Globus pallidus (tissue), 1 donor: ENCODE measurements around the gene TGFB3.
"Not testable (repeated sequence)": the region's sequence is repeated elsewhere in the genome, so short reads cannot be mapped to it uniquely, and the experiment has no call there.

ENCODE experiments used
- DNase-seq: peaks from one replicate; pipeline ENCODE4 v3.0.0-alpha.2; 2015; ENCODE audit warnings: low spot score

The TGFB3 gene

DNA sequence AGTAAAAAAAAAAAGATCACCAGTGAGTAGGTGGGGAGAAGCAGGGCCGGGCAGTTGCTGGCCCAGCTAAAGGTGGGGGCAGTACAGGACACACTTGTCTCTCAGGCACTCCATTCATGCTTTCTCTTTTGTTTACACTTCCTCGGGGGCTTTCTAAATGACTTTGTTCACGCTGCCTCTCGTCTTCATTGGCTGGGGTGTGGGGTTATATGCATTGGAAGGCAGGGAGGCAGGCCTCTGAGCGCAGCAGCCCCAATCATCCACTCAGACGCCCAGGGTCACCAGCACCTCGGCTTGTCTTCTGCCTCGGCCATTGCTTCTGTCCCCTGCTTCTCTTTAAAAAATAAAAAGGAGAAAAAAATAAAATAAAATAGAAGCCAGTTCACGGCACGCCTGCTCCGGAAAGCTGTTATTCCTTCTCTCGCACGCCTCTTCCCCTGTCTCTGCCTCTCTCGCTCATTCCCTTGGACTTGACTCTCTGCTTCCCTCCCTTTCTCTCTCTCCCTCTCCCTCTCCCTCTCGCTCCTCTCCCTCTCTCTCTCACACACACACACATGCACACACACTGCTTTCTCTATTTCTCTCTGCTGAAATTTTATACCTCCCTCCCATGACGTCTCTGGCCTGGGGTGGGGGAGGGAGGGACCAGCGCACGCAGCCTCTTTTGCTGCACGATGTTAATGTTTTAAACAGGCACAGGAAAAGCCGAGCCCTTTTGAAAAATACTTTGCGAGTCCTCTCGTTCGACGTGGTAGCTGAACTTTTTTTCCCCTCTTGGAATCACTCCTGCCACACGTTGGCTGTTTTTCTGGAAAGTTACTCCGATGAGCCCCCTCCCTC, at the start of gene TGFB3:
Gene TGFB3 (minus strand): TSS at position 570 of the 840 bp plus-strand sequence. CDS start 1,102 bp downstream, outside the sequence.
- DNase-seq = peak; percentile 82

DNA sequence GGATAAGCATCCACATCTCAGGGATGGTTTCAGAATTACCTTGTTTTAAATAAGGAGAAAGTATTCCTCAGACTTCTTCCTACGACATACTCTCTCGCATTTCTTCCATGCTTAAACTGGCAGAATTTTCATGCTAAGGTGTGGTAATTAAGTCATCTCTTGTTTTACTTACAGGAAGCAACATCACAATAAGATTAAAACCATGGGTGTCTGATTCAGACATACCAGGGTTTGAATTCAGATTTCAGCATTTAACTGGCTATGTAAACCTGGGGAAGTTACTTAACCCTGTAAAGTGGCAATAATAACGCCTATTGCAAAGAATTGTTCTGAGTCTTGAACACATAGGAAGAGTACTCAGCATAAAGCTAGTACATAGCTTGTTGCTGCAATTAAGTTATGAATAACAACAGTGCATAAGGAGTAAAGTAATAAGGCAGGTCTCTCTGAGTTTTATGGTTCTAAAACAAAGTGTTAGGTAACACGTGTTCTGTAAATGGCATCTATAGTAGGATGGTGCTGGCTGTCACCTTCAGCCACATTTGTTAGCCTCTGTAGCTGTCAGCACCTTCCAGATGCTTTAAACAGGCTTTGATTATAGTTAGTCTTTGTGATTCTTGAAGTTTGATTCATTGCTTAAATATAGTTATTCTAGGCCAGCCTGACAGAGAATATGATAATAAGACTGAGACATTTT, 42.6 kb upstream of the TGFB3 start:
- DNase-seq = no peak

DNA sequence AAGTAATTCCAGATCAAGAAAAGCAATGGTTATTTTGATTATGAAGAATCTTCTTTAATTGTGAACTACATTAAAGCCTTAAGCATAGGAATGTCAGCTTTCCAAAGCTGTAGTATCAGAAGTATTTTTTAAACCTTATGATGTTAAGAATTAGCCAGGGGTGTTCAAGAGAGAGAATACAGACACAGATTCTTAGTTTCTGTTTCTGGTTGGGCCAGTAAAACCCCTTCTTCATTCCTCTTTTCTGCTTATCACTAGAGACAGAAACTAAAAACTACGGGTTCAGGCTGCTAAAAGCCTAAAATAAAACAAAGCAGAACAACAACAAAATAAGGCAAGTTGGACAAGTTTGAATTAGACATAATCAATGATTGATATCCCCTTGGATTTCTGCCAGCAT, 42.0 kb upstream of the TGFB3 start:
- no peak for DNase-seq

DNA sequence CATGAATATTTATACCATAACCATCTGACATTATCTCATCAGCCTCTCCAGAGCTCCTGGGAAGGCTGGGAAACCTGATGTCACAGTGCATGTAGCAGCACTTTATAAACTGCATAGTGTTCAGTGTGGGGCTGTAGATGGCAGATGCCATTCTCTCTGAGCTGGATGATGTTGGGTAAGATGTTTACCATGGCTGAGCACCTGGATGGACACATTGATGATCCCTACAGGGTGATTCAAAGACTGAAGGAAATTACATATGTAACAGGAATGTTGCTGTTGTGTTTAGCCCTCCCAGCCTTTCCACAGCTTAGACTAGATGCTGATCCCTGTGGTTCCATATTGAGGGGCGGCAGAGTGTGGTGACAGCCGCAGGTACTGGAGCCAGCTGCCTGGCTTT, 41.2 kb upstream of the TGFB3 start:
- no peak for DNase-seq

DNA sequence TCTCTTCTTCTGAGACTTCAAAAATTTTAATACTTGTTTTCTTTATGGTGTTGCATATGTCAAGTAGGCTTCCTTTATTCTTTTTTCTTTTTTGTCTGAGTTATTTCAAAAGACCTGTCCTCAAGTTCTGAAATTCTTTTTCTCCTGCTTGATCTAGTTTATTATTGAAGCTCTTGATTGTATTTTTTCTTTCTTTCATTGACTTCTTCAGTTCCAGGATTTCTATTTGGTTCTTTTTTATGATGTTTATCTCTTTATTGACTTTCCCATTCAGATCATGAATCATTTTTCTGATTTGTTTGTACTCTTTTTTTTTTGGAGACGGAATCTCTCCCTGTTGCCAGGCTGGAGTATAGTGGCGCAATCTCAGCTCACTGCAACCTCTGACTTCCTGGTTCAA, 37.9 kb upstream of the TGFB3 start:
- DNase-seq = no peak

DNA sequence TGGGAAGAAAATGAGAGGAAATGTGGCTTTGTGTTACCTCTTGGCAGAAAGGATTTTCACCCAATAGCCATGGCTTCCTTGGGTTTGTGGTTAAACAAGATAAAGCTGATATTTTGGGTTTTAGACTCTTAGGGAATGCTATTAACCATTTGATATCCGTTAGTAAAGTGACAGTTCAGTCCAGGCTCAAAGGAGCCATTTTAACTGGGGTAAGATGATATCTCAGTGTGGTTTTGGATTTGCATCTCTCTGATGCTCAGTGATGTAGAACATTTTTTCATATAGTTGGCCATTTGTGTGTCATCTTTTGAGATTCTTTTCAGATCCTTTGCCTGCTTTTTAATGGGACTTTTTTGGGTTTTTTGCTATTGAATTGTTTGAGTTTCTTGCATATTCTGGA, 33.9 kb upstream of the TGFB3 start:
- DNase-seq = no peak

DNA sequence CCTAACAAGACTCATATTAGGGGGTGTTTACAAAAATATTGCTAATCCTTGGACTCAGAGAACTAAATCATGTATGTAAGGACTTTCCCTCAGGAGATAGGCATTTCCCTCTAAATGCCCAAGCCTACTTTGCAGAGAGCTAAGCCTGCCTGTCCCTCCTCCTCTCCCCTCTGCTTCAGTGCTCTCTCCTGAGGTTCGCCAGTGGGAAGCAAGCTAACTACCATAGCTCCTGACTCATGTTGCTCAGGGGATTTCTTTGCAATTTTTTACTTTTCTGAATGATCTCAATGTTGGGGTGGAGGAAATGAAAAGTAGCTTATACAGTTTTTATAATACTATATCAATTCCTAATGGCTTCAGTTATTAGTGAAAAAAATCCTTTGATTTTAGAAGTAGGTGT, 33.4 kb upstream of the TGFB3 start:
- DNase-seq = no peak

DNA sequence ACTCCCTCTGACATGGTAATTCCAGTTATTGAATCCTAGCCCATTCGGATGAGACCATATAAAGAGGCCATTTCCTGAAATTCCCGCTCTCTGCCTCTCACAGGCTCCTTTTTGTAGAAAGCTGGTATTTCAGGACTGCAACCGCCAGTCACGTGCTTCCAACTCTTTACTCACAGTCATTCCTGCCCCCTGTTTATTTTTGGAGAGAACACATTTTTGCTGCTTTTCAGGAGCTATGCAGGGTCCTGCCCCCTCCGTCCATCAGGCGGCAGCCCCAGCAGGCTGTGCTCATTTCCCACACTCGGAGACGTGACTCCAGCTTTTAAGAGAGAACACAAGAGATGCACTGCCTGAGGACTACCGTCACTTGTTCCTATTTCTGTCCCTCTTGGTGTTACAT, 30.6 kb upstream of the TGFB3 start:
- DNase-seq = no peak

DNA sequence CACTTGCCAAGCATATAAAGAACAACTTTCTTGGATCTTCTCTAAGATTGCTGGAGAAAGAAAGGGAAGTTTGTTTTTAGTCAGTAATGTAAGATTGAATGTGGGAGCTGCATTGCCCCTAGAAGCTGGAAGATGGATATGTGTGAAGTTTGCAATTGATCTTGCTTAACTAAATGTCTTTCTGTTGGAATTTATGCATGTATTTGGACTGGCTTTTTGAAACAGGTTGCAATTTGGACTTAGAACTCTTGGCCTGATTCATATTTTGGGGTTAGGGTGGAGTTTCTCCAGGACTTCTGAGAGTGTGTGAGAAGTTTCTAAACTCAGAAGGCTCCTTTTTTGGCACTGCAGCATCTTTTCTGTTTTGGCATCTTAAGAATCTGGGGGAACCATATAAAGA, 30.1 kb upstream of the TGFB3 start:
- no peak for DNase-seq

DNA sequence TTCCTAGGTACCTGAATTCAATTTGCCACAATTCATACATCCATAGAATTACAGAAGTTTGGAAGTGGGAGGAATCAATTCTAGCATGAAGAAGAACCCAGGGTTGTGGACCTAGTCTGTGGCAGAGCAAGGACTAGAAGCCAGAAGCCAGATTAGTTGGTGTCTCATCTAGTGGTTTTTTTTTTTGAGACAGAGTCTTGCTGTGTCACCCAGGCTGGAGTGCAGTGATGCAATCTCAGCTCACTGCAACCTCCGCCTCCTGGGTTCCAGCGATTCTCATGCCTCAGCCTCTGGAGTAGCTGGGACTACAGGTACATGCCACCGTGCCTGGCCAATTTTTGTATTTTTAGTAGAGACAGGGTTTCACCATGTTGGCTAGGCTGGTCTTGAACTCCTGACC, 27.8 kb upstream of the TGFB3 start:
- DNase-seq = not testable (repeated sequence)

DNA sequence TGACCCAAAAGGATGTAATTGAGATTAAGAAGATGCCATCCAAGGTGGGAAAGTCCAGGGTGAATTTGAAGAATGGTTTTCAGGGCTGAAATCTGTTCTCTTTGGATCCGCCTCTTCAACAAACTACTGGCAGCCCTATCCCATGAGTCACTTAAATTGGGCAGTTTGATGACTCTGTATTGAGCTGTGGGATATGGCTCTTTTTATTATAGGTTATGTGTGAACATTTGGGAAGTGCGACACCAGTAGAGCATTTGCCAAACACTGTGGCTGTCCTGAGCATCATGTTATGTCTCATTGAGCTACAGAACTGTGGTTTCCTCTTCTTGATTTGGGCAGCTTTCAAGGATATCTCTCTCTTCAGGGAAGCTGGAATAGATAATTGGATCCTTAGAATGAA, 26.1 kb upstream of the TGFB3 start:
- DNase-seq = no peak

DNA sequence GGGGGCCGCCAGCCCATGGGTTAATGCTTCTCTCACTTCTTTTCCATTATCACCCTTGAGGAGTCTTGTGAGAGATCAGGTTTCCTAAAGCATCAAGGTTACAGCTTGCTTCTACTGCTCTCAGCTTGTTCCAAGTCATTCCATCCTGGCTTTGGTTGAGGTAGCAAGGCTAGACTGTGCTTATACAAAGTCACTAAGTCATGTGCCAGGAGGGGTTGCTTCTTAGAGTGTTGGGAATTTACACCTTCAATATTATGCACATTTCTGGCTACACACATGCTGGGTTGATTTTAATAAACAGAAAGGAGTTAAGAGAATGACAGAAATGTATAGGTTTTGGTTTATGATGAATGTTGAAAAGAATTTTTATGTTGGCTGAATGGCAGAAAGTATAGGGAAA, 25.6 kb upstream of the TGFB3 start:
- DNase-seq = no peak

DNA sequence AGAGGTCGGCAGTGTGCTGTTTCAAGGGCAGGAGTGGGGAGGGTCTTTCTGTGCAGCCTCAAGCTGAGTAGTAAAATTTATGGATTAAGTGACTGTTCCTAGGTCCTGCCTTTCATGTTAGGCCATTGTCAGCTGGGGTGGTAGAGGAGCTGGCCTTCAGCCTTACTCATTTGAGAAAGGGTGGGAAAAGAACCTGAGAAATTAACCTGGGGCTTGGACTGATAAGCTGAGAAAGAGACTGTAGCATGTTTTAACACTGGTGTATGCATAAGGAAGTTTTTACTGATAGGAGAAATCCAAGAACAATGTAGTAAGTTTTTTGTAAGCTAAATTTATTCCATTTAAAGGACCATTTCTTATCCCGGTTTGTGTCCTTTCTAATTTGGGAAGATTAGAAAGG, 24.5 kb upstream of the TGFB3 start:
- no peak for DNase-seq

DNA sequence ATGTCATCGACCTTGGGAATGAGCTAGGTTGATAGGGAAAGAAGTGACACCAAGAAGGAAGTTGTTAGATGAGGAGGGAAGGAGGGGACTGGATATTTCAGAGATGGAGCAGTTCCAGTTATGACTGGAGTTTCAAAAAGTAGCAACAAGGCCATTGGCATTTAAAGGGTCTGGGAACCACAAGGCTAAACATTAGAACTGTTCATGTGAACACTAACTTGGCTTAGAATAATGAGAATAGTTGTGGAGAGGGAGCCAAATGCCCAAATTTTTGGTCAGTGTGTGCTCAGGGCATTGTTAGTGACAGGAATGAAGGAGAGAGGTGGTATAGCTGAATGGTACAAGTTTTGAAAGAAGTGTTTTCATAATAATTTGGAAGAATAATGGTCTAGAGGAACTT, 20.6 kb upstream of the TGFB3 start:
- DNase-seq = no peak

DNA sequence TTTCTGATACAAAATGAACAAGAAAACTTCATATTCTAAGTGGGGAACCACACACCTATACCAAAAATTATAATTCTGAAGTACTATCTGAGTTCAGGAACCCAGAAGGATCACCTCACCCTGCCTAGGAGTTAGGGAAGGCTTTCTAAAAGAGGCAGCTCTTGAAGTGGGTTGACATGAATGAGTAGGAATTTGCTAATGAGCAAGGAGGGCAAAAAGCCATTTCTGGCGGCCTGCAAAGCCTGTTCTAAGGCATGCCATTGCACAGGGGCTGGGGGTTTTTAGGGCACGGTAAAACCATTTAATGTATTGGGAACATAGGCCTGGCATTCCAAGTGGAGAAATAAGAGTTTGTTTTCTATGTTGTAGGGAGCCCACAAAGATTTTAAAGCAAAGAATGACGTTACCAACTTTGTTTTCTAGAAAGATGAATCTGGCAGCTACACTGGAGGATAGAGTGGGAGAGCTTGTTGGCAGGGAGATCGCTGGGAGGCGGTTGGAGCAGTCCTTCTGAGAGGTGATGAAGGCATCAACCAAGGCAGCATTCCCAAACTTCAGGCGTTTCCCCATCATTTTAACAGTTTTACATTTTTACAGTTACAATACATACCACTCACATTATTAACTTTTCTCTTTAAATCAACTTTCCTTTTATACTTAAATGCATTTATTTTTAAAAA, 17.9 kb upstream of the TGFB3 start:
- no peak for DNase-seq

DNA sequence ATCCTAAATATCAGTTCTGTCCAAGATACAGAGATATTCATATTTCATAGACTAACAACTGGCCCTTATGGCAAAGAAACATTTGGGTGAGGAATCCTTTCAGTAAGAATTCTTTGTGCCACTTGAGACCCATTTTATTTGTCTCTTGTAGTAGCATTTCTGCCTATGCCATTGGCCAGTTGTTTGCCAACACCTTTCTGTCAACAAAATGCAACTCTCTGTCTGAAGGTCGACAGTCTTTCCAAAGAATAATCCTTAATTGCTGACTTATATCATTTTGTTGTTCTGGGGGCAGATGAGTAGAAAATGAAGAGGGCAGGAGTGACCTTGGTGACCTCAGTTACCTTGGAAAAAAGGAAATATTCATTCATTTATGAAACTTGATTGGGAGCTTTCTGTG, 14.7 kb upstream of the TGFB3 start:
- DNase-seq = no peak

DNA sequence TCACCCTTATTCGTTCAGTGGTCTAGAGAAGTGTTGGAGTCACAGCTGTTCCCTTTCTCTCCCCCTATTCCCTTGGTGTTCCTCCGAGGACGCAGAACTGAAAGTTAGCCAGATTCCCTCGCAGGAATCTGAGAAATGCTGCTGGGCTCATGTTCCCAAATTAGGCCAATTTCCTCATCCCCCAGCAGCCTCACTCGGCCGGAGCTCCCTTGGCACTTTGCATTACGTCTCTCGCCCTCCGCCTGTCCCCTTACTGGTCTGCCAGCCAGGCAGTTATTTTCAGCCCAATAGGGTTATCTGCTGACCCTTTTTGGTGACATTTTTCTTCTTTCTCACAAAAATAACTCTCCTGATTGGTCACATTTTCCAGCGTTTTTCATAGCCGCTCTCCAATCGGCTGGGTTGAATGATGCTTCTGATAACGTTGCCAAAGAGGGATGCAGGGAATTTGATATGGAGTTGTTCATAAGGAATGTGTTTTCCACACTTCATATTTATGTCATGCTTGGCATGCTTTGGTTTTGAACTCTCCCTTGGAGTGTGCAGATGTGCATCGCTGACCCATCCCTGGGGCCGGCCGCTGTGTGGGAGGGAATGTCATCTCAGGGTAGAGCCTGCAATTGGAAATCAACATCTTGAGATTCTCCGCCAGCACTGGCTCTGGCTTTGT, 13.7 kb upstream of the TGFB3 start:
- DNase-seq = no peak

DNA sequence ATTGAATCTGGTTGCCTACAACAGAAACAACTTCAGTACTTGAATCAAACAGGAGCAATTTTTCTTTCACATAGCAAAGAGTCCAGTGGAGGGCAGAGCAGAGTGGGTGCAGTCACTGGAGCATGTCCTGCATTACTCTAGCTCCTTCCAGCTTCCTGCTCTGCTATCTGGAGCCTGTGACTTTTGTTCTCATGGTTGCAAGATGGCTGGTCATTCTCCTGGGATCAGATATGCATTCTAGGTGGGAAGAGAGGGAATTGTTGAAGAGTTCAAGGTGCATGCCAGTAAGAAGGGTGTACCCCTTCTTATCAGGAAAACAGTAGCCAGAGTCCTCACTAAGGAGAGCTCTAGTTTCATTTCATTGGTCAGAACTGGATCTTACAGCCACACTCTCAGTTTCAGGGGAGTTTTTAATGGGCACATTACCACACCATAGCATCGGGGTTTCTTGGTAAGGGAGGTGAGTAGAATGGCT, 11.8 kb upstream of the TGFB3 start:
- no peak for DNase-seq

DNA sequence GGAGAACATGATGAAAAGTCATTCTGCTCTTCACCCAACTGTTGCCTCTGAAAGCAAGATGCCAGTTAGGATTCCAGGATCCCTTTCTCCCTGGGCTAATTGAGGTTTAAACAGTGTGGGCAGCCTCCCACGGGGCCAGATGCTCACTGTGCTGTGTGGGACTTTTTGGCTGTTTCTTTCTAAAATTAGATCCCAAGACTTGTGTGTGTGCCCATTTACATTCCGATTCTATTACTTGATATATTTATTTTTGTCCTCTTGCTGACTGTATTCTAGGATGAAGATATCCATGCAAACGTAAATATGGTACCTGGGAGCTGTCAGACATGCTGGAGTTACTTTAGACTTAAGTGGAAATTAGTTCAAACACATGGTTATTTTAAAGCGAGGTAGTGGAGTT, 10.0 kb upstream of the TGFB3 start:
- no peak for DNase-seq

DNA sequence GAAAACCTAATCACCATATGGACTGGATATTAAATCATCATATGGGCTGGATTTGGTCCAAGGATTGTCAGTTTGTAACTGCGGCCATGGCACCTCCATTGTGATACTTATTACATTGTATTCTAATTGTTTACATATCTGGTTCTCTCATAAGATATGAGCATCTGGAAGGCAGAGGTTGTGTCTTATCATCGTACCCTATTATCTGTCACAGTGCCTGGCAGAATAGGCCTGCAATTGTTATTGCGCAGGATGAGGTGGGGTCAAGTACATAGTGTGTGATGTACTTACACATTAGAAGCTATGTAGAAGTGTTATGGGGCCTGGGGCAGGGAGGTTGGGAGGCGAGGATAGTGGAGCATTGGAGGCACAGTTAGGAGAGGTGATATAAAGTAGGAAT, 8.5 kb upstream of the TGFB3 start:
- DNase-seq = no peak

DNA sequence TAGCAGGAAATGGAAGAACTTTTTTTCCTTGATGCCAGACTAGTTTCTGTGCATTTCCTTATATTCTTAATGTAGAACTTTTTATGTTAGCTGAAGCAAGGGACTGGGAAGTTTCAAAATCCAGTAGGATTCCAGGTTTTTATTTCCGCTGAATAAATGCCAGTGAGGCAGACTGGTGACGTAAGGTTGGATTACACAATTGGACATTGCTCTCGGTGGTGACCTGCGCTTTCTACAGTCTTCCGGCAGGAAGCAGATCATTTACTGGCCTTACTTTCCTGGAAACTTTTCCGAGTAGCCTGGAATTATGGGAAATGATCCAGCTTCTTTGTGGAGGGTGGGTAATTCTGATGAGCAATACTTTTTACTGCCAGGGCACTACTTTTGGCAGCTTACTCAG, 7.3 kb upstream of the TGFB3 start:
- DNase-seq = no peak

DNA sequence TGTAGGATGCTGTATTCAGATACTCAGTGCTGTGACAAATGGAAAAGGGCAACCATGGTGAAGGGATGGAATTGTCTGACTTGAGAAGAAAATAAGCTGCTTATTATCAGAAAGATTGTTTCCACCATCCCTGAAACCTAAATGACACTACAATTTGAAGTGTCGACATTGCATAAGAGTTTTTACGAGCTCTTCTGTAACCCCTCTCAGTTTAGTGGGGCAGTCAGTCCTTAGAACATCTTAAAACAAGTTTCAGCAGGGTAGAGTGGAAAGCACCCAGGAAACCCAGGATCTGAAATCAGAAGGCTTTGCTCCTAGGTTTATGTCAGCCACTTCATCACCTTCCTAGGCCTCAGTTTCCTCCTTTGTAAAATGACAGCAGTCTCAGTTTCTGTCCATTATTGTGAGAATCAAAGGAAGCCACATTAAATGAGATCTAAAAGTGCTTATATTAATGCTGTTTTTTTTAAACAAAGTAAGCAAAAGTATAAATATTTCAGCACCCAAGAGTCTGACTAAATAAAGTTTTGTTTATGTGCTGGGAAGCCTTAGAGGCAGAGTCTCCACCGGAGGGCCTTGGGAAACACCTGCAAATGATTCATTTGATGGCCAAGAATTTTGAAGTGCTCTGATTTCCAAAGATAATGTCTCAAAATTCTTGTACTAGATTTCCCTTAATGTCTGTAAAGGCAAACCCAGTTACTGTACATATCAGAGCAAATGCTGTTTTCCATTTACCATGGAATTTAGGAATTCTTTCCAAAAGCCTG, 5.6 kb upstream of the TGFB3 start:
- no peak for DNase-seq
